Fibroblast of villous mesenchyme (primary cell): ENCODE results near the gene ROCK2. TPM values are rescaled to one million over a fixed set of nuclear protein-coding genes. Genes with fewer than 3 reads are reported as not detected.

Experiments used
- DNase-seq: peaks from one replicate; pipeline ENCODE4 v3.0.0-alpha.2; 2010; ENCODE audit warnings: low read depth
- H3K4me3 ChIP-seq: 2 replicates; pipeline ENCODE4 v1.5.1; 2011; ENCODE audit warnings: low read depth, mild to moderate bottlenecking, low read length
- CTCF ChIP-seq: IDR thresholded peaks from 2 replicates; pipeline ENCODE4 v1.5.1; 2012; ENCODE audit warnings: low read depth, mild to moderate bottlenecking, low read length; ENCODE audit not compliant: insufficient read depth
- total RNA-seq: library from RNA; depleted of rRNA; stranded (reverse); fragments of >200 nt; gene quantifications from 2 replicates; pipeline ENCODE4 v1.2.3, GENCODE V29; 2012

Gene ROCK2
- total RNA-seq, 1 donor = 54.0 TPM

- no peak for TF ChIP-seq CTCF
- peak; percentile 33 for DNase-seq
- H3K4me3 ChIP-seq = no peak overlapping the region
Observed at GRCh38 chr2:11203480-11203879, 141.0 kb downstream of the ROCK2 start.

GRCh38 chr2:11201969-11202368, 142.5 kb downstream of the ROCK2 start:
- H3K4me3 ChIP-seq = no peak overlapping the region
- TF ChIP-seq CTCF = no peak
- DNase-seq = no peak

DNA sequence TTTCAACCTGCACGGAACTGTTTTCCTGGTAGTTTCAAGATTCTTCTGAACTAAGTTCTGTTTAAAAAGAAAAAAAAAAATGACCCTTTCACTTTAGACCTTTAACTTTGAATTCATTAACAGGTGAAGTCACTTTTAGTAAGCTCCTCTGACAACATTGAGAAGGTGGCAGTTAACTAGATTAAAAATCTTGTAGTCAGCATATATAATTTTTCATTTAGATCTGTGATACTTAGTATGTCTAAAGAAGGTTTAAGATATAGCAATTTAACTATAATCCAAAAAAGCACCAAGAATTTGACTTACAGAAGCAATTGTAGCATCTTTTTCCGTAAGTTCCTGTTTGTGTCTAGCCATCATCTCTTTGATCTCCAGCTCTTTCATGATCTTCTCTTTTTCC, 143.8 kb downstream of the ROCK2 start:
- no peak for TF ChIP-seq CTCF
- H3K4me3 ChIP-seq = no peak overlapping the region
- no peak for DNase-seq

- TF ChIP-seq CTCF = no peak
- DNase-seq = no peak
Observed at GRCh38 chr2:11196246-11196645, 148.2 kb downstream of the ROCK2 start.

DNA sequence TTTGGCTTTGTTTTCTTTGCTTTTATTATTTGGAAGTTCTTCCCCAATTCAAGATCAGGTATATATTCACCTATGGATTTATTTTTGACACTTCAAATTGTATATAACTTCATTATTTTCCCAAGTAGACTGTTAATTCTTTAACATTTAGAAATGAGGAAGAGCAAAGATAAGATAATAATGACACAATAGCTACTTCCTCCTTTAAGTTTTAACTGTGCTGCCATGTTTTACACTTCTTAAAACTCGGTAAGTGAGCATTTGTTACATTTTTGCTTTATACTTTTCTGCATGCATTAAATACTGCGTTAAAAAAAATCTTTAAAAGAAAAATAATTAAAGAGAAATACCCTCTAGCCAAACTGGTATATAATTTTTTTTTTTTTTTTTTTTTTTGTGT, 156.7 kb downstream of the ROCK2 start:
- H3K4me3 ChIP-seq = no peak overlapping the region
- TF ChIP-seq CTCF = no peak
- DNase-seq = no peak

More at GRCh38 chr2:11196246-11196645, 148.2 kb downstream of the ROCK2 start:
- H3K4me3 ChIP-seq = no peak overlapping the region

DNA sequence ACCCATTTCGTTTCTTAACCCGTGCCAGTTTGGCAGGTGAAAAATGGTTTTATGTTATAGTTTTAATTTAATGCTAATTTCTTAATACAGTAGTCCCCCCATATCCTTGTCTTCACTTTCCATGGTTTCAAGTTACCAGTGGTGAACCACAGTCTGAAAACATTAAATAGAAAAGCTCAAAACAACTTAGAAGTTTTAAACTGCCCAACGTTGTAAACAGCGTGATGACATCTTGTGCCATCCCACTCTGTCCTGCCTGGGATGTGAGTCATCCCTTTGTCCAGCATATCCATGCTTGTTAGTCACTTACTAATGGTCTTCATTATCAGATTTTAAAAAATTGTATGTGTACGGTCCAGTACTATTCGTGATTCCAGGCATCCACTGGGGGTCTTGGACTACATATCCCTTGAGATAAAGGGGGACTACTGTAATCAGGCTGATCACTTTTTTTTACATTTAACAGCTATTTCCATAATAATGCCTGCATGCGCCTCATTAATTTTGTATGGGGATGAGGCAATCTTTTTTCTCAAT, 157.3 kb downstream of the ROCK2 start:
- TF ChIP-seq CTCF = no peak
- H3K4me3 ChIP-seq = no peak overlapping the region
- peak; percentile 83 for DNase-seq

DNA sequence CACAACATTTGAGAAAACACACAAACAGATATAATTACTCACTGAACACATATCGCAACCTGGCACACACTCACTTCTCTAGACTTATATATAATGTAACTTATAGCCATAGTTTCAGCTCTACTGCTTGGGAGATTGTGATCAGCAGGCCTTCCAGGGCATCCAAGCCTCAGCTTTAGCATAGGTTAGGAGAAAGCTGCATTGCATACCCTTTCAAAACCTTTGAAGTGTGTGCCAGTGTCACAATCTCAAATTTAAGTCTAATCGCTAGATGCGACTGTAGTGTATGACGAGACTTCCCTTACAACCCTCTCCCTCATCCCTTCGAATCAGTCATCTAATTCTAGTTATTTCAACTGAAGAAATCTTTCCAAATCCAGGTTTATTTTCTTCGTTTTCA, 158.3 kb downstream of the ROCK2 start:
- no peak for DNase-seq
- no peak for TF ChIP-seq CTCF
- no peak overlapping the region for H3K4me3 ChIP-seq
